ENCODE measurements around the gene SERPING1. TPM values are rescaled to one million over a fixed set of nuclear protein-coding genes. Genes with fewer than 3 reads are reported as not detected.
A peak's percentile ranks its signal among the peaks of the same experiment; 100 is the strongest.

SERPING1 gene
- total and polyA plus RNA-seq, 2 donors (not counting 1 experiment from before 2014, with no cell fraction given), result 17.2 to 117 TPM

- Histone ChIP-seq H4K20me1 (ENCODE audit: control insufficient read depth, extremely low read depth, insufficient read depth, low read length) (no peaks in the 10 kb centered on the region), H2AFZ (ENCODE audit: low read length) (peak overlapping the region; percentile 61), H3K4me1 (ENCODE audit: control insufficient read depth, extremely low read depth, insufficient read depth, low read length) (peaks cover 12% of the 10 kb centered on the region), H3K27ac (ENCODE audit: insufficient read depth, low read length) (peak overlapping the region; percentile 34), H3K36me3 (ENCODE audit: control insufficient read depth, insufficient read depth, low read length) (no peaks in the 10 kb centered on the region), H3K27me3 (ENCODE audit: control insufficient read depth, insufficient read depth, low read length) (no peaks in the 10 kb centered on the region), H3K4me2 (ENCODE audit: extremely low read depth, insufficient read depth, low read length) (peak overlapping the region; percentile 100), H3K9me3 (ENCODE audit: control insufficient read depth, insufficient read depth, low read depth, low read length) (no peaks in the 10 kb centered on the region), H3K79me2 (ENCODE audit: control insufficient read depth, insufficient read depth, low read length) (peaks cover 12% of the 10 kb centered on the region), H3K4me3 (replicated peaks in 1 of 4; ENCODE audit: control extremely low read depth in 1 of 4, insufficient read depth in 1 of 4, low read depth in 3 of 4, low read length in 4 of 4) (peak overlapping the region; percentile 81 to 94 (median 92)), H3K9ac (ENCODE audit: insufficient read depth, low read length) (peak overlapping the region; percentile 45)
- peak; percentile 45 to 65 for DNase-seq (ENCODE audit: low read depth in 2 of 2)
- TF ChIP-seq CTCF (conservative IDR thresholded peaks at IDR 0.05 in 1 of 2, IDR thresholded peaks at IDR 0.05 in 1 of 2; ENCODE audit: low read depth in 1 of 2, low read length in 2 of 2), result no peak
- TF ChIP-seq EZH2 (IDR thresholded peaks at IDR 0.05; ENCODE audit: low read length, missing control alignments), result no peak
Observed at GRCh38 chr11:57566005-57566904, 31.2 kb upstream of the SERPING1 start.

- H2AFZ ChIP-seq (ENCODE audit: low read length), result peak overlapping the region; percentile 93
- H3K27ac ChIP-seq (ENCODE audit: insufficient read depth, low read length), result peak overlapping the region; percentile 73
- H3K4me2 ChIP-seq (ENCODE audit: extremely low read depth, insufficient read depth, low read length), result peak overlapping the region; percentile 100
- no peaks in the 10 kb centered on the region for H4K20me1 ChIP-seq (ENCODE audit: control insufficient read depth, extremely low read depth, insufficient read depth, low read length)
- H3K4me1 ChIP-seq (ENCODE audit: control insufficient read depth, extremely low read depth, insufficient read depth, low read length), result peaks cover 12% of the 10 kb centered on the region
- no peak for TF ChIP-seq CTCF (conservative IDR thresholded peaks at IDR 0.05 in 1 of 2, IDR thresholded peaks at IDR 0.05 in 1 of 2; ENCODE audit: low read depth in 1 of 2, low read length in 2 of 2)
- TF ChIP-seq EZH2 (IDR thresholded peaks at IDR 0.05; ENCODE audit: low read length, missing control alignments), result no peak
- peak overlapping the region; percentile 81 to 94 (median 92) for H3K4me3 ChIP-seq (replicated peaks in 1 of 4; ENCODE audit: control extremely low read depth in 1 of 4, insufficient read depth in 1 of 4, low read depth in 3 of 4, low read length in 4 of 4)
- H3K9me3 ChIP-seq (ENCODE audit: control insufficient read depth, insufficient read depth, low read depth, low read length), result no peaks in the 10 kb centered on the region
- DNase-seq (ENCODE audit: low read depth in 2 of 2), result peak in 1 of 2 donors; percentile 3
- H3K27me3 ChIP-seq (ENCODE audit: control insufficient read depth, insufficient read depth, low read length), result no peaks in the 10 kb centered on the region
- H3K9ac ChIP-seq (ENCODE audit: insufficient read depth, low read length), result peak overlapping the region; percentile 59
- H3K36me3 ChIP-seq (ENCODE audit: control insufficient read depth, insufficient read depth, low read length), result no peaks in the 10 kb centered on the region
- H3K79me2 ChIP-seq (ENCODE audit: control insufficient read depth, insufficient read depth, low read length), result peaks cover 12% of the 10 kb centered on the region
Observed at GRCh38 chr11:57566905-57567514, 30.5 kb upstream of the SERPING1 start.

Data from fibroblast of lung (primary cell).